ENCODE data around the gene PRDM2.

PRDM2 gene

DNA sequence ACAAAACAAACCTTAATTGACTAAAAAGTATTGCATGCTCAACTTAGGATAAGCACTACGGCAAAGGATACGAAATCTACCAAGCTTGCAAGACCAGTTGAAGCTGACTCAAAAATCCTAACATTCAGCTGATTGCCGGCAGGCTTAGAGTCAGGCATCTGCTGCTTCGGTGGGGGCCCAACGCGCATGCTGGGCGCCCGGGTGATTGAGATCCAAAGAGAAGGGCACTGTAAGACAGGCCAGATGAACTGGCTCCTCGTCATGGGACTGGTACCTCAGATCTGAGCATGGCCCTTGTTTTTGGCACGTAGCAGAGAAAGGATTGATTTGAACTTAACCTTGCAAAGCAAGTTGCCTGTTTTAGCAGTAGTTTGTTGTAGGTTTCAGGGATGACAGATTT, 86.6 kb downstream of the PRDM2 start:
- in situ Hi-C loops (cut with HindIII; ENCODE audit: low sequenced_read_pairs): no loop called here

- in situ Hi-C loops (cut with HindIII; ENCODE audit: low sequenced_read_pairs): no loop called here
These were observed 88.8 kb downstream of the PRDM2 start for GRCh38 chr1:13788795-13789194.

GRCh38 chr1:13790290-13791030, 90.5 kb downstream of the PRDM2 start:
- in situ Hi-C loops (cut with HindIII; ENCODE audit: low sequenced_read_pairs): no loop called here

DNA sequence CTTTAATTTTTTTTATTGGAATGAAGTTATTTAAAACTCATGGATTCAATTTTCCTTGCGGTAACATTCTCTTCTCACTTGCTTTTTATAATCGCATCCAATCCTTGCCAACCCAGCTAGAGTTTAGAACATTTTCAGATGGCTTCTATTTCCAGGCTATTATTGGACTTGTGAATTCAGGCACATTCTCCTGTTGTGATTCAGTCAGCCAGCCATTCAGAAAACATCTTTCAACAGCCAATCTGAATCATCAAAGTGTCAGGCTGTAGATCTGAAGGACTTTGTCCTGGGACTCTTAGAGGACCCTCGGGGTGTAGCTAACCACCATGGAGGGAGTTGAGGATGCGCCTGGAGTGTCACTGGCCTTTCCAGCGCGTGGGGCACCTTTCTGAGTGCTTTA, 92.4 kb downstream of the PRDM2 start:
- in situ Hi-C loops (cut with HindIII; ENCODE audit: low sequenced_read_pairs): no loop called here

GRCh38 chr1:13793088-13793730, 93.2 kb downstream of the PRDM2 start:
- in situ Hi-C loops (cut with HindIII; ENCODE audit: low sequenced_read_pairs): no loop called here

DNA sequence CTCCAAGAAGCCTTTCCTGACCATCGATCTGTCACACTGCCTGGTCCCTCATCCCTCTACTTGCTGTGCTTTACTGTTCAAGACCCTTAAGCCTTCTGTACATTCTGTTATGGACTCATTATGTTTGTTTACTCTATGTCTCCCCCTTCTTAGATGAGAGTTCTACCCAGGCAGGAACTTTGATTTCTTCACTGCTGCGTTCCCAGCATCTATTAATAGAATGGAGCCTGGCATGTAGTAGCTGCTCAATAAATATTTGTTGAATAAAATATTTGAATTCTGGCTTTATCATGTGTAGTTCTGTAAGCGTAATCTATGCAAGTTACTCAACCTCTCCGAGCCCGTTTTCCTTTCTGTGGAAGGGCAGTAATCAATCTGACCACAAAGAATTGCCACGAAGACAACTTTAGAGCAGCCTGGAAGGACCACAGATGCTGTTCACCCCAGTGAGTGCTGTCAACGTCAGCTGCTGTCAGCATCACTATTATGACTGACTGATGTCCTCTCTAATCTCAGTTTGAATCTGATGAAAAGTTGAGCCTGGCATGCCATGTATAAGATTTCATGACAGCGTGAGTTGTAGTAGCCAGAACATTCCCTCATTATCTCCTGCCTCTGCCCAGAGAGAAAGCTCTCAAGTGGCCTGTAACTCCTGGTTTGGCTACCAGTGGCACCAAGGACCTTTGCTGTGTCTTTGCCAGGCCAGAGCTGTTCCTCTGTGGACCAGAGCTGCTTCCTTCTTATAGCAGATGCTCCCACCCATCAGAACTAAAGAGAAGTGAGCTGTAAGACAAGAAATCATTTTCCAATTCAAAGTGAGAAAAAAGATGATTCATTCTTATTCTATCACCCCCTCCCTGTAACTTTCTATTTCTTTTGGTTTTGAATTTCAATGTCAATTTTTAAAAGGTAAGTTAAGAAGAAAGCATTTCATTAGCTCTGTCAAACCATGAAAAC, 94.5 kb downstream of the PRDM2 start:
- in situ Hi-C loops (cut with HindIII; ENCODE audit: low sequenced_read_pairs): no loop called here

DNA sequence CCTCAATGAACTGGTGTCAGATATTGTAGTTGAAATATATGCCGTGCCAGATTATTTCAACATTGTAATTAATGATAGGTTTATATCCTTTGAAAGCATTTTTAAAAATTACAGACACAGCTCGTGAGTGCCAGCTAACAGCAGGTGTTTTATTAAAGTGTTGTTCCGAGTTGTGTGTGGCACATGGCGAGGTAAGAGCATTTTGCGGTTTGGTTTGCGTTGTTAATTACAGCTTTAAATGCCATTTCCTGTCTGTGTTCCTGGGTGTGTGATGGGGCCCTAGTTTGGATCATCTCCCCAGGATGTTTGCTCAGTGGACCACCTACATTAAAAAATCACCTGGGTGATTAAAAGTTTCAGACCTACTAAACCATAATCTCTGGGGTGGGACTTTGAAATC, 97.4 kb downstream of the PRDM2 start:
- in situ Hi-C loops (cut with HindIII; ENCODE audit: low sequenced_read_pairs): no loop called here

DNA sequence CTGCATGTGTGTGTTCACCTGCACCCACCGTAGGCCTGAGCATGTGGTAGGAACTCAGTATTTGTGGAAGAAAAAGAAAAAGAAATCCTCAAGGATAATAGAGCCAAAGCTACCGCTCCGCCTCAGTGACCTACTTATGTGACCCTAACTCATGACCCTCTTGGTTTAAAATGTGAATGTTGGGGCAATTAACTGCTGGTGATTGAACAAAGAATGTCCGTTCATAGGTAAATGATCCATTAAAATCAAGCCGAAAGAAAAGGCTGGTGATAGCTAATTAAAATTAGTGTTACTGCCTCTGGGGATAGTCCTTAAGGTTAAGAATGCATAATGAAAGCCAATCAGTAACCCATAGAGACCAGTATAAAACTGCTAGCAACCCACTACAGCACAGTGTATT, 98.1 kb downstream of the PRDM2 start:
- in situ Hi-C loops (cut with HindIII; ENCODE audit: low sequenced_read_pairs): no loop called here

DNA sequence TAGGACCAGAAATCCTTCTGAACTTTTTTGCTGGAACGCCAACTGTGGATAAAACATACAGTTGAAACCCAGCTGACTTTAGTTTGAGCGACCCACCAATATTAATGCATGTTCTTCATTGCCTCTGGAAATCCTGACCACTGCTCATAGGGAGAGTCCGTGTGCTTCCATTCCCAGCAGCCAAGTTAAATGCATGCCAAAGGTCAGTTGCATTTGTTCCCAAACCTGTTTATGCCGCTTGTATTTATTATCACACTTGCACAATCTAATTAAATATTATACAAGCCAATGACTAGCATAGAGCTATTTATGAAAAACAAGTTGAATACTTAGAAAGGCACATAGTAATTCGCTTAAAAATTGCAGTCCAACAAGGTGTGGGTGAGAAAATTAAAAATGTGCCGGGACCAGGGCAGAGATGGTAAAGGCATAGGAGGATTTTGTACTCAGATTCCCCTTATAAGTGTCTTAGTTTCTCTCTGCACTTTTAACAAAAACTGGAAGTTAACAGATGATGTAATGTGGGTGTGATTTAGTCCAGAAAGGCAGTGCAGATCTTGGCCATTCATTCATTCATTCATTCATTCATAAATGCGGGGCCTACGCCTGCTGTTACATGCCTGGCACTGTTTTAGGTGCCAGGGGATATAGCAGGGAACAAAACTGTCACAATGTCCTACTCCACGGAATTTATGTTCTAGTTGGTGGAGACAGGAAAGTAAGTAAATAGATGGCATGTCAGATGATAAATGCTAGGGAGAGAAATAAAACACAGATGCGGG, 99.7 kb downstream of the PRDM2 start:
- in situ Hi-C loops (cut with HindIII; ENCODE audit: low sequenced_read_pairs): no loop called here

DNA sequence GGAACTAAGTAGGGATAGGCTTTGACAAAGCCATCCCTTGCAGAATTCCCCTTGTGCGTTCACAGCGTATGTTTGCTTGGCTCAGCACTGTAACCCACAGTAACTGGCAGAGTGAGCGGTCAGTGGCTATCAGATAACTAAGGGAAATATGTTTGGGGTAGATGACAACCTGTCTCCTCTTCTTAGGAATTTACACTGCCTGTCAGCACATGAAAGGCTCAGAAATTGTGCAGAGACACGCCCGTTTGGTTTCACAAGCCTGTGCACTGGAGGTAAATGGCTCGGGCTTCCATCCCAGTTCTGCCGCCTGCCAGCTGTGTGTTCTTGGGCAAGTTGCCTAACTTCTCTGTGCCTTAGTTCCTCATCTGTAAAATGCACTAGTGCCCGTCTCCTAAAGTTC, 101.2 kb downstream of the PRDM2 start:
- in situ Hi-C loops (cut with HindIII; ENCODE audit: low sequenced_read_pairs): no loop called here

- in situ Hi-C loops (cut with HindIII; ENCODE audit: low sequenced_read_pairs): no loop called here
These were observed 101.9 kb downstream of the PRDM2 start for GRCh38 chr1:13801655-13802486.

DNA sequence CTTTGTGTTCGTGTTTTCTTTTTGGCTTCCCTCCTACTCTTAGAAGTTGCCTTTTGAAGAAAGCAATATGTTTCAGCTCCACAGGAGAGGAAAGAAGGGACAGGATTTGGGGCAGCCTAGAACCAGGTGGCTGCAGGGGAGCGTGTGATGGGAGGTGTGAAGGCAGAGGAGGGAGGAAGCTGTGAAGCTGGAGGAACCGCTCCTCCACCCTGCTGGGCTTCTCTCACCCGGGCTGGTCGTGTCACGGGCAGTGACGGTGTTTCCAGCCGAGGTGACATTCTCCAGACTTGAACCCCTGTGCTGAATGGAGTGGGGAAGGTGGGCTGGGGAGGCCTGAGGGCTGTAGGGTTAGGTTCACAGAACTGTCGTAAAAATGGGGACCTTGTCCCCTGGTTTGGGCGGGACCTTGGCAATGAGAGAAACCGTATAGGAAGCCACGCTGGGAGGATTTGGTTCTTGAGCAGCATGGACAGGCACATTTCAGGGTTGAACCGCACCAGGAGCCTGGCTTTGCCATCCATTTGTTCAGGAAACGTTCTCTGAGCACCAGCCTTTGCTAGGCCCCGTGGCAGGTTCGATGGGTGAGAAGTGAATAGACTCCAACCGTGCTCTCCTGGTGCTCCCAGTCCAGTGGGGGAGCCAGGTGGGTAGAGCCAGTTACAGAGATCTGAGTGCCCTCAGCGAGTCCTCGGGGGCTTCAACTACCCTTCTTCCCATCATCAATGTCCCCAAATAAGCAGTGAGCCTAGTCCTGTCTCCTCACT, 103.0 kb downstream of the PRDM2 start:
- in situ Hi-C loops (cut with HindIII; ENCODE audit: low sequenced_read_pairs): no loop called here

GRCh38 chr1:13803546-13804239, 103.7 kb downstream of the PRDM2 start:
- in situ Hi-C loops (cut with HindIII; ENCODE audit: low sequenced_read_pairs): no loop called here

- in situ Hi-C loops (cut with HindIII; ENCODE audit: low sequenced_read_pairs): no loop called here
These were observed 104.2 kb downstream of the PRDM2 start for GRCh38 chr1:13804240-13804633.

DNA sequence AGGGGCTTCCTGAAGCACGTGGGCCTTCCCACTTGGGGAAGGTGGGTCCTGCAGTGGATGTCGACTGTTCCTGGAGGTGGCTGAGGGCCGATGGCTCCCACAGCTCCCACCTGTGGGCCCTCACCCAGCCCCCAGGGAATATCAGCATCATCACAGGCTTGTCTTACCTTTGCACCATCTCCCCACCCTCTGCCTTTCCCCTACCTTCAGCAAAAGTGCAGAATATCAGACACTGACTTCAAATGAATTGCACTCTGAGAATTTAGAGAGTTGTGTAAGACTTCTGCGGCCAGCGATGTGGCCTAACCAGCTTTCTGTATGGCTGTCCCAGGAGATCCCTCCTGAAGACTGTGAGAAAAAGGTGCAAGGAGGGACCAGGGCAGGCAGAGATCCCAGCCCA, 105.4 kb downstream of the PRDM2 start:
- in situ Hi-C loops (cut with HindIII; ENCODE audit: low sequenced_read_pairs): no loop called here

DNA sequence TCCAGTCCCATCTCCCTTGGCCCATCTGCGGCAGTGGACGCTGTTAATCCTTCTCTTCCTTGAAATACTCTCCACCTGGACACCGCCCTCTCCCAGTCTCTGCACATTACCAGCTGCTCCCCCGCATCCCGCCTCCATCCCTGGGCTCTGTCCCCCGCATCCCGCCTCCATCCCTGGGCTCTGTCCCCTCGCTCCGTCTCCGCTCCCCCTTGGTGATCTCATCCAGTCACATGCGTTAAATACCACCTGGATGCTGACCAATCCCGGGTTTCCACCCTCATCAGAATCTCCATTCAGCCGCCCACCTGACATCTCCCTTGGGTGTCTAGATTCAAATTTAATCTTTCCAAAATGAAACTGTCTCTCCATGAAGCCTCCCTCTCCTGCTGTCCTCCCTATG, 106.1 kb downstream of the PRDM2 start:
- in situ Hi-C loops (cut with HindIII; ENCODE audit: low sequenced_read_pairs): no loop called here

DNA sequence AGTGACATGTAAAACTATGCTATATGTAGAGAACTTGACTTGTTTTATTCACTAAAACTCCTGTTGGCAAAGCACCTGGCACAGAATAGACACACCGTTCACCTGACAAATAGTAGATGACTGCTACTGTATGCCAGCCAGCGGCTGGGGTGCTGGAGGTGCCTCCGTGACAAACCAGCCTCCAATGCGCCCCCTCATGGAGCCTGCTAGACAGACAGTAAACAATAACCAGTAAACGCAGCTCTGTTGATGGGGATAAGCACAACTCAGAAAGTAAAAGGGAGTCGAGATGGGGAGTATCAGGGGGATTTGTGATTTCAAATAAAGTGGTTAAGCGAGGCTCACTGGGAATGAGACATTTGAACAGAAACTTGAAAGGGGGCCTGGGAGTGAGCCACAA, 107.2 kb downstream of the PRDM2 start:
- in situ Hi-C loops (cut with HindIII; ENCODE audit: low sequenced_read_pairs): no loop called here

DNA sequence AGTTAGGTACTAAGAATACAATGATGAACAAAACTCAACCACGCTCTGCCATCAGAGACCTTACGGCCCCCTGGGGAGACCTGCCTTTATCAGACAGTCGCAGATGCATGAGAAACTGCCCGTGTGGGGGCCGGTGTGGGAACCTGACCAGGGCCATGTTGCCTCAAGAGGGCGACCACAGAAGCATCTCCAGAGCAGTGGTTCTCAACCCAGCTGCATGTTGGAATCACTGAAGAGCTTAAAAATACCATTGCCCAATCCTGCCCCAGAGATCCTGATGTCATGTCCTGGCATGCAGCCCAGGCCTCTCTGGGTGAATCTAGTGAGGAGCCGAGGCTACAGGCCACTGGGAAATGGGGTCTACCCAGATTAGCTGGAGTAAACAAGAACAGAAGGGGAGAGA, 108.7 kb downstream of the PRDM2 start:
- in situ Hi-C loops (cut with HindIII; ENCODE audit: low sequenced_read_pairs): no loop called here
